ENCODE measurements around the gene LTF. TPM values are rescaled to one million over a fixed set of nuclear protein-coding genes. Genes with fewer than 3 reads are reported as not detected.

The LTF gene
- total and polyA plus RNA-seq, 4 donors: 0.36 to 14.7 (median 1.4) TPM

DNA sequence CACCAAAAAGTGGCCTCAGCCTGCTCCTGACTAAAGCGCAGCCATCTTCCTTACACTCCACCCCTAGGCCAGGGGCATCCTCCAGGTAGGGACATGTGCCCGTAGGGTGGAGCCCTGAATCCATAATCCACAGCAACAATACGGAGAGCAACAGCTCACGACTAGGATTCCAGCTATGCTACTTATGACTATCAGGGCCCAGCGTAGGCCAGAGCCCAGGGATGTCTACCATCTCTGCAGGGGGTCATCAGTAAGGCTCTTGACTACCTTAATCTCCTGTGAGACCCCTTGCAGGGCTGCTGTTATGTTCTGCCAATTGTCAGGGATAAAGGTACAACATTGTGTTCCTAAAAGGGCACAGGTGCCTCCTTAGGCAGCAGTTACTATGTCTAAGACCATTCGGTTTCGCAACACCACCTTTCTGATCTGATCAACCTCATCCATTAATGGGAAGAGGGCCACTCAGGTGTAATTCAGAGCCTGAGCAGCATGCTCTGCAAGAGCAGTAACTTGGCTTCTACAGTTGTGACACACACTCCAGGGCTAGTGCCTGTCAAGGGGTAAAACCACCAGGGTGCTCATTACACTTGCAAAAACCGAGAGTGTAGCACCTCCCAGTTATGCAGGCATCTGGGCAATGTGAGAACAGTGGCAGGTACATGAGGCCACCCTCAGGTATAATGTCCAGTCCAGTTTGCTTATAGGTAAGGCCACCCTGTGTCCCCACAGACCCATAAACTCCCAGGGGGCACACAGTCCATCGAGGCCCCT lies 46.7 kb downstream of the LTF start:
- TF ChIP-seq SP1 (IDR thresholded peaks at IDR 0.05) (no peak), FOXA2 (IDR thresholded peaks at IDR 0.05) (no peak), NR2F2 (IDR thresholded peaks at IDR 0.05) (no peak), RXRA (IDR thresholded peaks at IDR 0.05) (no peak), EGR1 (IDR thresholded peaks at IDR 0.05; ENCODE audit: low read depth in 2 of 2) (no peak), RAD21 (IDR thresholded peaks at IDR 0.05) (no peak), YY1 (IDR thresholded peaks at IDR 0.05) (no peak), HNF4A (conservative IDR thresholded peaks at IDR 0.05) (no peak), TAF1 (conservative IDR thresholded peaks at IDR 0.05) (no peak), HNF4G (IDR thresholded peaks at IDR 0.05) (no peak)
- TF ChIP-seq, protein P1, sequence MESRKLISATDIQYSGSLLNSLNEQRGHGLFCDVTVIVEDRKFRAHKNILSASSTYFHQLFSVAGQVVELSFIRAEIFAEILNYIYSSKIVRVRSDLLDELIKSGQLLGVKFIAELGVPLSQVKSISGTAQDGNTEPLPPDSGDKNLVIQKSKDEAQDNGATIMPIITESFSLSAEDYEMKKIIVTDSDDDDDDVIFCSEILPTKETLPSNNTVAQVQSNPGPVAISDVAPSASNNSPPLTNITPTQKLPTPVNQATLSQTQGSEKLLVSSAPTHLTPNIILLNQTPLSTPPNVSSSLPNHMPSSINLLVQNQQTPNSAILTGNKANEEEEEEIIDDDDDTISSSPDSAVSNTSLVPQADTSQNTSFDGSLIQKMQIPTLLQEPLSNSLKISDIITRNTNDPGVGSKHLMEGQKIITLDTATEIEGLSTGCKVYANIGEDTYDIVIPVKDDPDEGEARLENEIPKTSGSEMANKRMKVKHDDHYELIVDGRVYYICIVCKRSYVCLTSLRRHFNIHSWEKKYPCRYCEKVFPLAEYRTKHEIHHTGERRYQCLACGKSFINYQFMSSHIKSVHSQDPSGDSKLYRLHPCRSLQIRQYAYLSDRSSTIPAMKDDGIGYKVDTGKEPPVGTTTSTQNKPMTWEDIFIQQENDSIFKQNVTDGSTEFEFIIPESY (IDR thresholded peaks at IDR 0.05): no peak
- TF ChIP-seq, protein P2, sequence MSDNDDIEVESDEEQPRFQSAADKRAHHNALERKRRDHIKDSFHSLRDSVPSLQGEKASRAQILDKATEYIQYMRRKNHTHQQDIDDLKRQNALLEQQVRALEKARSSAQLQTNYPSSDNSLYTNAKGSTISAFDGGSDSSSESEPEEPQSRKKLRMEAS (IDR thresholded peaks at IDR 0.05): no peak
- TF ChIP-seq, protein P3, sequence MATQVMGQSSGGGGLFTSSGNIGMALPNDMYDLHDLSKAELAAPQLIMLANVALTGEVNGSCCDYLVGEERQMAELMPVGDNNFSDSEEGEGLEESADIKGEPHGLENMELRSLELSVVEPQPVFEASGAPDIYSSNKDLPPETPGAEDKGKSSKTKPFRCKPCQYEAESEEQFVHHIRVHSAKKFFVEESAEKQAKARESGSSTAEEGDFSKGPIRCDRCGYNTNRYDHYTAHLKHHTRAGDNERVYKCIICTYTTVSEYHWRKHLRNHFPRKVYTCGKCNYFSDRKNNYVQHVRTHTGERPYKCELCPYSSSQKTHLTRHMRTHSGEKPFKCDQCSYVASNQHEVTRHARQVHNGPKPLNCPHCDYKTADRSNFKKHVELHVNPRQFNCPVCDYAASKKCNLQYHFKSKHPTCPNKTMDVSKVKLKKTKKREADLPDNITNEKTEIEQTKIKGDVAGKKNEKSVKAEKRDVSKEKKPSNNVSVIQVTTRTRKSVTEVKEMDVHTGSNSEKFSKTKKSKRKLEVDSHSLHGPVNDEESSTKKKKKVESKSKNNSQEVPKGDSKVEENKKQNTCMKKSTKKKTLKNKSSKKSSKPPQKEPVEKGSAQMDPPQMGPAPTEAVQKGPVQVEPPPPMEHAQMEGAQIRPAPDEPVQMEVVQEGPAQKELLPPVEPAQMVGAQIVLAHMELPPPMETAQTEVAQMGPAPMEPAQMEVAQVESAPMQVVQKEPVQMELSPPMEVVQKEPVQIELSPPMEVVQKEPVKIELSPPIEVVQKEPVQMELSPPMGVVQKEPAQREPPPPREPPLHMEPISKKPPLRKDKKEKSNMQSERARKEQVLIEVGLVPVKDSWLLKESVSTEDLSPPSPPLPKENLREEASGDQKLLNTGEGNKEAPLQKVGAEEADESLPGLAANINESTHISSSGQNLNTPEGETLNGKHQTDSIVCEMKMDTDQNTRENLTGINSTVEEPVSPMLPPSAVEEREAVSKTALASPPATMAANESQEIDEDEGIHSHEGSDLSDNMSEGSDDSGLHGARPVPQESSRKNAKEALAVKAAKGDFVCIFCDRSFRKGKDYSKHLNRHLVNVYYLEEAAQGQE (IDR thresholded peaks at IDR 0.05): no peak
- DNase-seq (ENCODE audit: low spot score): no peak
- Histone ChIP-seq H3K9ac (ENCODE audit: low read depth in 1 of 2, low read length in 2 of 2) (no peak overlapping the region), H3K27ac (ENCODE audit: low read depth in 1 of 2, low read length in 2 of 2) (no peak overlapping the region), H3K9me3 (ENCODE audit: control insufficient read depth in 4 of 4, low read length in 3 of 4) (no peaks in the 10 kb centered on the region), H3K27me3 (ENCODE audit: control insufficient read depth in 4 of 4, insufficient read depth in 4 of 4, low read length in 3 of 4) (no peaks in the 10 kb centered on the region), H3K4me3 (ENCODE audit: low read depth in 1 of 3, low read length in 3 of 3) (no peak overlapping the region), H3K36me3 (ENCODE audit: control insufficient read depth in 4 of 4, insufficient read depth in 3 of 4, low read depth in 1 of 4, low read length in 3 of 4) (no peaks in the 10 kb centered on the region), H3K4me1 (ENCODE audit: control insufficient read depth in 4 of 4, insufficient read depth in 4 of 4, low read length in 3 of 4) (no peaks in the 10 kb centered on the region)
- WGBS: 88% methylated on average over 9 of the region's 9 CpGs

DNA sequence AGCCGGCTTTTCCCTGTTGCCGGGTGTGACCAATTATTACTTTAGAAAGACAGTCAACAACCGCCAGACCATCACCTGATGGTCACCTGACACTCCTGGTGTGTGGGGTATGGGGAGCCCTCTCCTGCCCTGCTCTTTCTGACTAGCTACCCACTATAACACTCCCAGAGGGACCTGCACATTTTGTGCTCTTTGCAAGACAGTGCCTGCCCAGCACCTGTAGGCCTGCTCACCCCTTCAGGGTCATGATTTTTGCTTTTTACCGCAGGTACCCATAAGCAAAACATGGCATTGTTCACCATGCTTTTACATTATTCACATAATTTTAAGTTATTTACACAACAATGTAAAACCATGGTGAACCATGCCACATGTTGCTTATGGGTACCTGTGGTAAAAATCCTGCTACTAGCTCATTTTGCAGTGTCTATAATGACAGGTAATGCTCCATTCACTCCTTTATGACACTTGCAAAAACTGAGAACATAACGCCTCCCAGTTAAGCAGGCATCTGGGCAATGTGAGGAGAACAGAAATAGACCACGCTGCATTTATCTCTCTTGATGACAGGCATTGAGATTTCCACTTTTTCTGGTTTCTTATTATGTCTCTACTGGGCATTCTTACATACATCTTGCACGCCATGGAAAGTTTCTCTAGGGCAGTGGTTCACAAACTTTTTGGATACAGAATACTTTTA lies 47.7 kb downstream of the LTF start:
- H3K4me1 ChIP-seq (ENCODE audit: control insufficient read depth in 4 of 4, insufficient read depth in 4 of 4, low read length in 3 of 4): no peaks in the 10 kb centered on the region
- TF ChIP-seq TAF1 (conservative IDR thresholded peaks at IDR 0.05): no peak
- TF ChIP-seq, protein P3 (IDR thresholded peaks at IDR 0.05): no peak
- TF ChIP-seq JUND (IDR thresholded peaks at IDR 0.05): no peak
- no peak for TF ChIP-seq HNF4G (IDR thresholded peaks at IDR 0.05)
- no peak for TF ChIP-seq FOXA1 (IDR thresholded peaks at IDR 0.05)
- no peak for DNase-seq (ENCODE audit: low spot score)
- H3K27me3 ChIP-seq (ENCODE audit: control insufficient read depth in 4 of 4, insufficient read depth in 4 of 4, low read length in 3 of 4): no peaks in the 10 kb centered on the region
- no peaks in the 10 kb centered on the region for H3K9me3 ChIP-seq (ENCODE audit: control insufficient read depth in 4 of 4, low read length in 3 of 4)
- no peaks in the 10 kb centered on the region for H3K36me3 ChIP-seq (ENCODE audit: control insufficient read depth in 4 of 4, insufficient read depth in 3 of 4, low read depth in 1 of 4, low read length in 3 of 4)
- WGBS: 94% methylated on average over 7 of the region's 7 CpGs
- no peak overlapping the region for H3K9ac ChIP-seq (ENCODE audit: low read depth in 1 of 2, low read length in 2 of 2)
- H3K27ac ChIP-seq (ENCODE audit: low read depth in 1 of 2, low read length in 2 of 2): no peak overlapping the region
- H3K4me3 ChIP-seq (ENCODE audit: low read depth in 1 of 3, low read length in 3 of 3): no peak overlapping the region
